ENCODE results near the gene ELF5.

DNA sequence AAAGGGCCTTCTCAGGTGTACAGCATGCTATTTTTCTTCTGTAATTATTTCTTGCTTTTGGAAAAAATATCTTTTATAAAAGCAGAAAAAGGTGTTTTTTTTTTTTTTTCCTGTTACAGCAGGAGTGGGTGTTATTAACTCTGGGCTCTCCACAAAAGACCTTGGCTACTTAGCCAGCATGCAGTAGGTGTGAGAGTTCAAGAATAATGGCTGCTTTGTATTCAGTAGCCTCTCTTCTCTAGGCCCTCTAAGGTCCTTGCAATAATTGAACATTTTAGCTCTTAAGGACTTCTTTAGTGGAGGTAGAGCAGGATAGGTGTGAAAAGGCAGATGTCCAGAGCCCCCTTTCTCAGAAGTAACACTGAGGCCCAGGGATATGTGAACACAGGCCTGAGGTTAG is 3.4 kb downstream of the ELF5 start:
- TF ChIP-seq ZNF274 (IDR thresholded peaks at IDR 0.05; ENCODE audit: low read length) (no peak), ZNF274 (tag by site-specific recombination; IDR thresholded peaks at IDR 0.05; ENCODE audit: borderline replicate concordance) (no peak), ZNF391 (tag by site-specific recombination; IDR thresholded peaks at IDR 0.05; ENCODE audit: borderline replicate concordance, low read depth) (no peak), ZBTB8A (tag by site-specific recombination; IDR thresholded peaks at IDR 0.05) (no peak), ZNF660 (tag by site-specific recombination; IDR thresholded peaks at IDR 0.05) (no peak), MEIS1 (CRISPR knock-in tag; IDR thresholded peaks at IDR 0.05; ENCODE audit: borderline replicate concordance) (no peak), ZNF514 (tag by site-specific recombination; IDR thresholded peaks at IDR 0.05) (no peak), ZNF404 (tag by site-specific recombination; IDR thresholded peaks at IDR 0.05) (no peak)
- TF ChIP-seq, protein P1, sequence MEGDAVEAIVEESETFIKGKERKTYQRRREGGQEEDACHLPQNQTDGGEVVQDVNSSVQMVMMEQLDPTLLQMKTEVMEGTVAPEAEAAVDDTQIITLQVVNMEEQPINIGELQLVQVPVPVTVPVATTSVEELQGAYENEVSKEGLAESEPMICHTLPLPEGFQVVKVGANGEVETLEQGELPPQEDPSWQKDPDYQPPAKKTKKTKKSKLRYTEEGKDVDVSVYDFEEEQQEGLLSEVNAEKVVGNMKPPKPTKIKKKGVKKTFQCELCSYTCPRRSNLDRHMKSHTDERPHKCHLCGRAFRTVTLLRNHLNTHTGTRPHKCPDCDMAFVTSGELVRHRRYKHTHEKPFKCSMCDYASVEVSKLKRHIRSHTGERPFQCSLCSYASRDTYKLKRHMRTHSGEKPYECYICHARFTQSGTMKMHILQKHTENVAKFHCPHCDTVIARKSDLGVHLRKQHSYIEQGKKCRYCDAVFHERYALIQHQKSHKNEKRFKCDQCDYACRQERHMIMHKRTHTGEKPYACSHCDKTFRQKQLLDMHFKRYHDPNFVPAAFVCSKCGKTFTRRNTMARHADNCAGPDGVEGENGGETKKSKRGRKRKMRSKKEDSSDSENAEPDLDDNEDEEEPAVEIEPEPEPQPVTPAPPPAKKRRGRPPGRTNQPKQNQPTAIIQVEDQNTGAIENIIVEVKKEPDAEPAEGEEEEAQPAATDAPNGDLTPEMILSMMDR (tag by site-specific recombination; IDR thresholded peaks at IDR 0.05), result no peak
- TF ChIP-seq, protein P2, sequence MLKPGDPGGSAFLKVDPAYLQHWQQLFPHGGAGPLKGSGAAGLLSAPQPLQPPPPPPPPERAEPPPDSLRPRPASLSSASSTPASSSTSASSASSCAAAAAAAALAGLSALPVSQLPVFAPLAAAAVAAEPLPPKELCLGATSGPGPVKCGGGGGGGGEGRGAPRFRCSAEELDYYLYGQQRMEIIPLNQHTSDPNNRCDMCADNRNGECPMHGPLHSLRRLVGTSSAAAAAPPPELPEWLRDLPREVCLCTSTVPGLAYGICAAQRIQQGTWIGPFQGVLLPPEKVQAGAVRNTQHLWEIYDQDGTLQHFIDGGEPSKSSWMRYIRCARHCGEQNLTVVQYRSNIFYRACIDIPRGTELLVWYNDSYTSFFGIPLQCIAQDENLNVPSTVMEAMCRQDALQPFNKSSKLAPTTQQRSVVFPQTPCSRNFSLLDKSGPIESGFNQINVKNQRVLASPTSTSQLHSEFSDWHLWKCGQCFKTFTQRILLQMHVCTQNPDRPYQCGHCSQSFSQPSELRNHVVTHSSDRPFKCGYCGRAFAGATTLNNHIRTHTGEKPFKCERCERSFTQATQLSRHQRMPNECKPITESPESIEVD (tag by site-specific recombination; IDR thresholded peaks at IDR 0.05), result no peak
- TF ChIP-seq, protein P3, sequence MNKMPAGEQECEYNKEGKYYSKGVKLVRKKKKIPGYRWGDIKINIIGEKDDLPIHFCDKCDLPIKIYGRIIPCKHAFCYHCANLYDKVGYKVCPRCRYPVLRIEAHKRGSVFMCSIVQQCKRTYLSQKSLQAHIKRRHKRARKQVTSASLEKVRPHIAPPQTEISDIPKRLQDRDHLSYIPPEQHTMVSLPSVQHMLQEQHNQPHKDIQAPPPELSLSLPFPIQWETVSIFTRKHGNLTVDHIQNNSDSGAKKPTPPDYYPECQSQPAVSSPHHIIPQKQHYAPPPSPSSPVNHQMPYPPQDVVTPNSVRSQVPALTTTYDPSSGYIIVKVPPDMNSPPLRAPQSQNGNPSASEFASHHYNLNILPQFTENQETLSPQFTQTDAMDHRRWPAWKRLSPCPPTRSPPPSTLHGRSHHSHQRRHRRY (tag by site-specific recombination; IDR thresholded peaks at IDR 0.05), result no peak
- TF ChIP-seq, protein P4, sequence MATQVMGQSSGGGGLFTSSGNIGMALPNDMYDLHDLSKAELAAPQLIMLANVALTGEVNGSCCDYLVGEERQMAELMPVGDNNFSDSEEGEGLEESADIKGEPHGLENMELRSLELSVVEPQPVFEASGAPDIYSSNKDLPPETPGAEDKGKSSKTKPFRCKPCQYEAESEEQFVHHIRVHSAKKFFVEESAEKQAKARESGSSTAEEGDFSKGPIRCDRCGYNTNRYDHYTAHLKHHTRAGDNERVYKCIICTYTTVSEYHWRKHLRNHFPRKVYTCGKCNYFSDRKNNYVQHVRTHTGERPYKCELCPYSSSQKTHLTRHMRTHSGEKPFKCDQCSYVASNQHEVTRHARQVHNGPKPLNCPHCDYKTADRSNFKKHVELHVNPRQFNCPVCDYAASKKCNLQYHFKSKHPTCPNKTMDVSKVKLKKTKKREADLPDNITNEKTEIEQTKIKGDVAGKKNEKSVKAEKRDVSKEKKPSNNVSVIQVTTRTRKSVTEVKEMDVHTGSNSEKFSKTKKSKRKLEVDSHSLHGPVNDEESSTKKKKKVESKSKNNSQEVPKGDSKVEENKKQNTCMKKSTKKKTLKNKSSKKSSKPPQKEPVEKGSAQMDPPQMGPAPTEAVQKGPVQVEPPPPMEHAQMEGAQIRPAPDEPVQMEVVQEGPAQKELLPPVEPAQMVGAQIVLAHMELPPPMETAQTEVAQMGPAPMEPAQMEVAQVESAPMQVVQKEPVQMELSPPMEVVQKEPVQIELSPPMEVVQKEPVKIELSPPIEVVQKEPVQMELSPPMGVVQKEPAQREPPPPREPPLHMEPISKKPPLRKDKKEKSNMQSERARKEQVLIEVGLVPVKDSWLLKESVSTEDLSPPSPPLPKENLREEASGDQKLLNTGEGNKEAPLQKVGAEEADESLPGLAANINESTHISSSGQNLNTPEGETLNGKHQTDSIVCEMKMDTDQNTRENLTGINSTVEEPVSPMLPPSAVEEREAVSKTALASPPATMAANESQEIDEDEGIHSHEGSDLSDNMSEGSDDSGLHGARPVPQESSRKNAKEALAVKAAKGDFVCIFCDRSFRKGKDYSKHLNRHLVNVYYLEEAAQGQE (tag by site-specific recombination; IDR thresholded peaks at IDR 0.05), result no peak
- TF ChIP-seq, protein P5, sequence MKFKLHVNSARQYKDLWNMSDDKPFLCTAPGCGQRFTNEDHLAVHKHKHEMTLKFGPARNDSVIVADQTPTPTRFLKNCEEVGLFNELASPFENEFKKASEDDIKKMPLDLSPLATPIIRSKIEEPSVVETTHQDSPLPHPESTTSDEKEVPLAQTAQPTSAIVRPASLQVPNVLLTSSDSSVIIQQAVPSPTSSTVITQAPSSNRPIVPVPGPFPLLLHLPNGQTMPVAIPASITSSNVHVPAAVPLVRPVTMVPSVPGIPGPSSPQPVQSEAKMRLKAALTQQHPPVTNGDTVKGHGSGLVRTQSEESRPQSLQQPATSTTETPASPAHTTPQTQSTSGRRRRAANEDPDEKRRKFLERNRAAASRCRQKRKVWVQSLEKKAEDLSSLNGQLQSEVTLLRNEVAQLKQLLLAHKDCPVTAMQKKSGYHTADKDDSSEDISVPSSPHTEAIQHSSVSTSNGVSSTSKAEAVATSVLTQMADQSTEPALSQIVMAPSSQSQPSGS (tag by site-specific recombination; IDR thresholded peaks at IDR 0.05; ENCODE audit: low read depth), result no peak
